Endothelial cell (in vitro differentiated cells): ENCODE measurements around the gene DYNC2I2. TPM values are rescaled to one million over a fixed set of nuclear protein-coding genes. Genes with fewer than 3 reads are reported as not detected.

Experiments
- DNase-seq: peaks from one replicate; pipeline ENCODE4 v3.0.0; 2021; ENCODE audit warnings: low spot score
- H3K27ac Mint-ChIP-seq: one replicate; pipeline ENCODE4 v1.8.0; 2021; ENCODE audit warnings: mixed read lengths, inconsistent platforms; ENCODE audit not compliant: unreplicated experiment
- H3K27me3 Mint-ChIP-seq: one replicate; pipeline ENCODE4 v1.8.0; 2021; ENCODE audit warnings: mild to moderate bottlenecking, moderate library complexity, mixed read lengths, inconsistent platforms; ENCODE audit not compliant: unreplicated experiment
- H3K36me3 Mint-ChIP-seq: one replicate; pipeline ENCODE4 v1.8.0; 2021; ENCODE audit warnings: mild to moderate bottlenecking, low read depth, mixed read lengths, inconsistent platforms; ENCODE audit not compliant: unreplicated experiment
- H3K4me1 Mint-ChIP-seq: one replicate; pipeline ENCODE4 v1.8.0; 2021; ENCODE audit warnings: mild to moderate bottlenecking, mixed read lengths, inconsistent platforms; ENCODE audit not compliant: unreplicated experiment
- H3K4me3 Mint-ChIP-seq: one replicate; pipeline ENCODE4 v1.8.0; 2021; ENCODE audit warnings: mild to moderate bottlenecking, mixed read lengths, inconsistent platforms; ENCODE audit not compliant: unreplicated experiment
- H3K9me3 Mint-ChIP-seq: one replicate; pipeline ENCODE4 v1.8.0; 2021; ENCODE audit warnings: mixed read lengths, inconsistent platforms; ENCODE audit not compliant: unreplicated experiment
- CTCF ChIP-seq: fragments of 200-600 bp; sonication (generic); IDR thresholded peaks from one replicate; pipeline ENCODE4 v1.5.0; 2021; ENCODE audit warnings: antibody characterized with exemption; ENCODE audit not compliant: unreplicated experiment
- long read RNA-seq: library from polyadenylated mRNA; unstranded; transcript quantifications from one replicate; pipeline ENCODE4 v2.0.0, GENCODE V29; 2020; ENCODE audit not compliant: unreplicated experiment
- total RNA-seq: library from RNA; stranded (reverse); fragmentation: NEBNext Ultra II Directional; extraction: Animal tissue kit (Norgen Biotek cat#: 25700); gene quantifications from one replicate; pipeline ENCODE4 v1.2.1, GENCODE V29; 2021; ENCODE audit not compliant: unreplicated experiment

The DYNC2I2 gene
- total RNA-seq: 35.4 TPM
- long read RNA-seq, transcript WDR34-201 (9 exons, 1,755 nt): major isoform, 38 of 52 reads
- long read RNA-seq, partial matches to known transcripts: 0 of 52 reads
- long read RNA-seq, other reads (novel, unspliced or antisense): 14 of 52 reads

GRCh38 chr9:128656416-128657343, at the start of gene DYNC2I2:
Gene DYNC2I2, minus strand, starts transcription at chr9:128656847. Its CDS starts 121 bp downstream, at chr9:128656726.
- no peak for TF ChIP-seq CTCF
- peak within 1 kb of the TSS; percentile 100 for H3K27ac Mint-ChIP-seq
- H3K4me3 Mint-ChIP-seq: peak within 1 kb of the TSS; percentile 90
- DNase-seq: peak; percentile 95
- peaks cover 2% of the 10 kb centered on the region for H3K27me3 Mint-ChIP-seq
- H3K4me1 Mint-ChIP-seq: peaks cover 2% of the 10 kb centered on the region
- H3K36me3 Mint-ChIP-seq: peaks cover 5% of the 10 kb centered on the region
- H3K9me3 Mint-ChIP-seq: no peaks in the 10 kb centered on the region

DNA sequence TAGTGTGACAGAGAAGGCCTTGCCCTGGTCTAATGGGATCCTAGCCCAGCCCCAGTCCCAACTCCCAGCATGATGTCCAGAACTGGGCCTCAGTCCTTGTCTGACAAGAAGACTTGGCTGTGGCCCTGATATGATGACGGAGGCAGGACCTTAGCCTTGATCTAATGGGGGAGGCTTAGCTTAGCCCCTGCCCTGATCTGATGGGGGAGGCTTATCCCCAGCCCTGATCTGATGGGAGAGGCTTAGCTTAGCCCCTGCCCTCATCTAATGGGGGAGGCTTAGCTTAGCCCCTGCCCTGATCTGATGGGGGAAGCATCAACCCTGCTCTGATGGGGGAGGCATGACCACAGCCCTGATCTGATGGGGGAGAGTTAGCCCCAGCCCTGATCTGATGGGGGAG, 49.4 kb upstream of the DYNC2I2 start:
- H3K36me3 Mint-ChIP-seq: no peaks in the 10 kb centered on the region
- no peak for TF ChIP-seq CTCF
- H3K4me3 Mint-ChIP-seq: no peak overlapping the region
- no peak for DNase-seq
- no peaks in the 10 kb centered on the region for H3K4me1 Mint-ChIP-seq
- no peak overlapping the region for H3K27ac Mint-ChIP-seq
- H3K9me3 Mint-ChIP-seq: no peaks in the 10 kb centered on the region
- peaks cover 3% of the 10 kb centered on the region for H3K27me3 Mint-ChIP-seq

- DNase-seq: no peak
- TF ChIP-seq CTCF: no peak
- Mint-ChIP-seq H3K9me3 (no peaks in the 10 kb centered on the region), H3K36me3 (no peaks in the 10 kb centered on the region), H3K27ac (no peak overlapping the region), H3K27me3 (peaks cover 3% of the 10 kb centered on the region), H3K4me3 (no peak overlapping the region), H3K4me1 (no peaks in the 10 kb centered on the region)
Observed at GRCh38 chr9:128705051-128705965, 48.7 kb upstream of the DYNC2I2 start.

- H3K27me3 Mint-ChIP-seq: peaks cover 3% of the 10 kb centered on the region
- no peak for DNase-seq
- no peak overlapping the region for H3K27ac Mint-ChIP-seq
- no peaks in the 10 kb centered on the region for H3K9me3 Mint-ChIP-seq
- no peaks in the 10 kb centered on the region for H3K4me1 Mint-ChIP-seq
- TF ChIP-seq CTCF: no peak
- no peak overlapping the region for H3K4me3 Mint-ChIP-seq
- no peaks in the 10 kb centered on the region for H3K36me3 Mint-ChIP-seq
Observed at GRCh38 chr9:128704356-128704670, 47.7 kb upstream of the DYNC2I2 start.
